OCI-LY3 (cell line): ENCODE results near the gene MRPL1.

Source experiments
- H2AFZ ChIP-seq: fragments of 200-600, 300-600 bp; shearing (Covaris generic); 2 replicates; pipeline ENCODE4 v1.6.0; 2014; ENCODE audit warnings: antibody characterized with exemption, low read depth, low read length
- H3K27ac ChIP-seq: fragments of 200-600, 300-600 bp; sonication (generic); 2 replicates; pipeline ENCODE4 v1.5.1; 2014; ENCODE audit warnings: mild to moderate bottlenecking, low read length, moderate library complexity, mixed read lengths
- H3K27me3 ChIP-seq: fragments of 200-600, 300-600 bp; sonication (generic); 2 replicates; pipeline ENCODE4 v1.6.1; 2014; ENCODE audit warnings: low read depth, low read length, mixed read lengths
- H3K36me3 ChIP-seq: fragments of 200-600, 300-600 bp; sonication (generic); replicated peaks from 2 replicates; pipeline ENCODE3; 2014; ENCODE audit warnings: low read depth, low read length, mixed read lengths
- H3K4me1 ChIP-seq: fragments of 300-600, 200-600 bp; sonication (generic); 2 replicates; pipeline ENCODE4 v1.6.1; 2014; ENCODE audit warnings: low read length, mixed read lengths
- H3K4me2 ChIP-seq: fragments of 200-600, 300-600 bp; sonication (generic); 2 replicates; pipeline ENCODE4 v1.6.1; 2014; ENCODE audit warnings: low read length, mixed read lengths
- H3K4me3 ChIP-seq: fragments of 300-600, 200-600 bp; sonication (generic); 2 replicates; pipeline ENCODE4 v1.5.1; 2014; ENCODE audit warnings: antibody characterized with exemption, mild to moderate bottlenecking, low read length, moderate library complexity
- H3K79me2 ChIP-seq: fragments of 300-600, 200-600 bp; shearing (Covaris generic); 2 replicates; pipeline ENCODE4 v1.6.1; 2014; ENCODE audit warnings: mild to moderate bottlenecking, low read length, mixed read lengths
- H3K9ac ChIP-seq: fragments of 300-600, 200-600 bp; shearing (Covaris generic); 2 replicates; pipeline ENCODE4 v1.6.0; 2014; ENCODE audit warnings: mild to moderate bottlenecking, low read length, moderate library complexity
- H3K9me3 ChIP-seq: fragments of 200-600, 300-600 bp; shearing (Covaris generic); 2 replicates; pipeline ENCODE4 v1.6.1; 2014; ENCODE audit warnings: low read length, mixed read lengths; ENCODE audit not compliant: insufficient read depth
- H4K20me1 ChIP-seq: fragments of 200-600, 300-600 bp; sonication (generic); 2 replicates; pipeline ENCODE4 v1.6.1; 2016; ENCODE audit warnings: low read length, mixed read lengths; ENCODE audit not compliant: insufficient read depth
- EZH2phosphoT487 ChIP-seq: fragments of 200-600 bp; shearing (Covaris generic); IDR thresholded peaks from 2 replicates; pipeline ENCODE4 v1.6.1; 2018; ENCODE audit warnings: antibody characterized with exemption, mixed run types, low read depth
- TF ChIP-seq, protein P1 (sequence below): fragments of 200-600, 300-600 bp; sonication (generic); IDR thresholded peaks from 2 replicates; pipeline ENCODE4 v1.5.1; 2014; ENCODE audit warnings: antibody characterized with exemption, low read length, low read depth

The MRPL1 gene

DNA sequence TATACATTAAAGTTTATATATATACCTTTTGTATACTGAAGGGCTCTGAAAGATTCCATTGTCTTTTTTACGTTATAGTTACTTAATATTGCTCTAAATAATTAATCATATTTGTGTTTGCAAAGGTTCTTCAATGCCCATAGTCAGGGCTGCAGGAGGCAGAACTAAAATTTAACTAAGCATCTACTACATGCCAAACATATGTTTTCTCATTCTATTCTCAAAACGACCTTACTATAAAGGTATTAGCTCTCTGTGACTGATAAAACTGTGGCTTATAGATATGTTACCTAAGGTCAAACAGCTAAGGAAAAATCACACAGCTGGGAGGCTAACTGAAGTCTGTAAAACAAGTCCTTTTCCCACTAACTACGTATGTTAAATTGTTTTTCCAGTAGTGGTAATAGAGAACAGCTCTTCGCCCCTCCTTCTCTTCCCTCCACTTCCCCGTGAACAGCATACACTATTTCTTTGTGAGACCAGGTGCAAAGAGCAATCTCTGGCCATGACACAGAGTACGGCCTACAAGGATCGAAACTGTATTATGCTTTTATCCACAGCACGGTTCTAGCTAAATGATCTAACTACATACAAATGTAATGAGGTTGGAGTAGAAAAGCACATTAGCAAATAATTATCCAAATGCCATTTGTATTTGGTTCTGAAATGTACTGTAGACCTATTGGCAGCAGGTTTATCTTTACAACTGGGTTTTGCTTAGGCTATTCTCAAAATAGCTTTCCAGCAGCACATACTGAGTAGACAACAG lies 45.1 kb upstream of the MRPL1 start:
- Histone ChIP-seq H4K20me1 (peaks cover 54% of the 10 kb centered on the region), H3K9me3 (no peaks in the 10 kb centered on the region), H3K4me1 (peaks cover 31% of the 10 kb centered on the region), H2AFZ (no peak overlapping the region), H3K9ac (peak overlapping the region; percentile 96), H3K4me2 (peak overlapping the region; percentile 79), H3K4me3 (peak overlapping the region; percentile 91), H3K27ac (peak overlapping the region; percentile 86), H3K79me2 (peaks cover 74% of the 10 kb centered on the region), H3K27me3 (no peaks in the 10 kb centered on the region), H3K36me3 (no peaks in the 10 kb centered on the region)
- TF ChIP-seq, protein P1, sequence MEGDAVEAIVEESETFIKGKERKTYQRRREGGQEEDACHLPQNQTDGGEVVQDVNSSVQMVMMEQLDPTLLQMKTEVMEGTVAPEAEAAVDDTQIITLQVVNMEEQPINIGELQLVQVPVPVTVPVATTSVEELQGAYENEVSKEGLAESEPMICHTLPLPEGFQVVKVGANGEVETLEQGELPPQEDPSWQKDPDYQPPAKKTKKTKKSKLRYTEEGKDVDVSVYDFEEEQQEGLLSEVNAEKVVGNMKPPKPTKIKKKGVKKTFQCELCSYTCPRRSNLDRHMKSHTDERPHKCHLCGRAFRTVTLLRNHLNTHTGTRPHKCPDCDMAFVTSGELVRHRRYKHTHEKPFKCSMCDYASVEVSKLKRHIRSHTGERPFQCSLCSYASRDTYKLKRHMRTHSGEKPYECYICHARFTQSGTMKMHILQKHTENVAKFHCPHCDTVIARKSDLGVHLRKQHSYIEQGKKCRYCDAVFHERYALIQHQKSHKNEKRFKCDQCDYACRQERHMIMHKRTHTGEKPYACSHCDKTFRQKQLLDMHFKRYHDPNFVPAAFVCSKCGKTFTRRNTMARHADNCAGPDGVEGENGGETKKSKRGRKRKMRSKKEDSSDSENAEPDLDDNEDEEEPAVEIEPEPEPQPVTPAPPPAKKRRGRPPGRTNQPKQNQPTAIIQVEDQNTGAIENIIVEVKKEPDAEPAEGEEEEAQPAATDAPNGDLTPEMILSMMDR: no peak
- no peak for TF ChIP-seq EZH2phosphoT487

DNA sequence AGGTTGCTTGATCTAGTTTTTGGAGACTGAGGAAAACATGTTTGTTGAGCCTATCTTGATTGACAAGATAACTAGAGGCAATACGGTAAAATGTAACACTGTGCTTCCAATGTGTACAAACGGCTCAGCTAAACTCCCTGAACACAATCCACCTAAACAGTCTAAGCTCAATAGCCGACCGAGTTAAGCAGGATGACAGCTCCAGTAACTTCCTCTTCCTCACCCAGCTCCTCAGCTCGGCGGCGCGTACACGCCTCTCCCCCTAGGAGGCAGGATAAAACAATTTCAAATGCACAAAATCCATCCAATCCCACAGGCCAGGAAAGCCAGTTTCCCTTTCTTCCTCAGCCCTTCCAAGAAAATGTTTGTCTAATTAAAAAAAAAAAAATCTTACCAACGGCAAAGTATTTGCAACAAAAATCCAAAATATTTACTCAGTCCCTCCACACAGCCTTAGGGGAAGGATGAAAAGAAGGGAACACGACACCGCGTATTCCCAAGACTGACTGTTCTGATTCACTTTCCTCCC lies 44.5 kb upstream of the MRPL1 start:
- H3K79me2 ChIP-seq: peaks cover 68% of the 10 kb centered on the region

DNA sequence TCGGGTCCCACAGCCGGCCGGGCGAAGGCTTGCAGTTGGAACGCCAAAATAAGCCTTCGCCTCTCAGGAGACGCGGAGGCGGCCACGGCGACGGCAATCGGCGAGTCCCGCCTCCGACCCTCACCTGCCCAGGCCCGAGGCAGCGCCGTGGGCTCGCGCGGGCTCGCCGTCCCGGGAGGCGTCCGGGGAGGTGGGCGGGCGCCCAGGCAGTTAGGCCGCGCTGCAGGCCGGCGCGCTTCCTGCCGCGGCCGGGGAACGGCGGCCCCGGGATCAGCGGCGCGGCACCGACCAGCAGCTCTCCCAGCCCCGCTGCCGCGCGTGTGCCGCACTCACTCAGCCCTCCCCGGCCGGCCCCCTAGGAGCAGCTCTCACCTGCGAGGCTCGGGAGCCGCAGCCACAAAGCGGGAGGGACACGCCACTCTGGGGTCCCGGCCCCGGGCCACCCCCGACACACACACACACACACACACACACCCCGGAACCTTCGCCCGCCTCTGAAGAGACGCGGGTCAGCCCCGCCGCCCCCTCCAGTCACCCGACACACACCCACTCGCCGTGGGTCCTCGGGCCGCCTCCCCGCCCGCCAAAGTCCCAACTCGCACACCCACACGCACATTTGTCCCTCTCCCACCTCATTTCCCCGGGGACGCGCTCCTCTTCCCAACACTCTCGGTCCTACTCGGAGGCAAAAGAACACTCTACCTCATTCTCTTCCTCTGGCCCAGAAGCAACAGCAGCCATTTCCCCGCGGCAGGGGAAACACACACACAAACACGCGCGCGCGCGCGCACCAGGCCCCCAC lies 43.8 kb upstream of the MRPL1 start, which contains the start of gene CNOT6L:
Gene CNOT6L (minus strand): TSS at position 767 of the 802 bp plus-strand sequence. CDS start 60 bp downstream, at position 707.
- Histone ChIP-seq H4K20me1 (peaks cover 42% of the 10 kb centered on the region), H3K27me3 (no peaks in the 10 kb centered on the region), H3K9ac (peak within 1 kb of the TSS; percentile 96), H3K27ac (peak within 1 kb of the TSS; percentile 86), H3K9me3 (no peaks in the 10 kb centered on the region), H2AFZ (peak within 1 kb of the TSS; percentile 37; the same call in 1 of the 2 replicates), H3K4me3 (peak within 1 kb of the TSS; percentile 91), H3K4me2 (peak within 1 kb of the TSS; percentile 79), H3K4me1 (peaks cover 25% of the 10 kb centered on the region), H3K36me3 (no peaks in the 10 kb centered on the region), H3K79me2 (peaks cover 61% of the 10 kb centered on the region)
- TF ChIP-seq EZH2phosphoT487: no peak
- TF ChIP-seq, protein P1: no peak

More for the DNA sequence above, 44.5 kb upstream of the MRPL1 start:
- Histone ChIP-seq H3K9ac (peak overlapping the region; percentile 96), H3K9me3 (no peaks in the 10 kb centered on the region), H3K27ac (peak overlapping the region; percentile 86), H4K20me1 (peaks cover 48% of the 10 kb centered on the region), H3K36me3 (no peaks in the 10 kb centered on the region), H3K4me3 (peak overlapping the region; percentile 91), H2AFZ (no peak overlapping the region), H3K4me2 (peak overlapping the region; percentile 79), H3K4me1 (peaks cover 31% of the 10 kb centered on the region), H3K27me3 (no peaks in the 10 kb centered on the region)
- TF ChIP-seq EZH2phosphoT487: no peak
- TF ChIP-seq, protein P1: peak; percentile 57

DNA sequence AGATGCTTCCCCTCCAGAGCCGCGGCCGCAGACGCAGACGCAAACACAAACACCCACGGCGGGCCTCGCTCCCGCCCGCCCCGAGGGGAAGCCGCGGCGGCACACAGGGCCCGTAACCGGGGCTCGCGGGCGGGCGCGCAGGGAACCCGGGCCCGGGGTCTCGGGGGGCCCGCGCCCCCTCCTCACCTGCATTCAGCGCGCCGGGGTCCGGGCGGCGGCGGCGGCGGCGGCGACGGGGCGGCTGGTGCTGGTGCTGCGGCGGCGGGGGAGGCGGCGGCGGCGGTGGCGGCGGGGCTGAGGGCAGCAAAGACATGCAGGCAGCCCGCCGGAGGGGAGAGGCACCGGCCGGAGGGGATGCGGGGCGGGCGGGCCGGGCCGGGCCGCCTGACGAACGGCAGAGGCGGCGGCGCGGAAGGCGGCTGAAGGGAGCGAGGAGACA lies 43.2 kb upstream of the MRPL1 start:
- no peaks in the 10 kb centered on the region for H3K36me3 ChIP-seq
- peaks cover 36% of the 10 kb centered on the region for H4K20me1 ChIP-seq
- peak overlapping the region; percentile 91 for H3K4me3 ChIP-seq
- H3K27me3 ChIP-seq: no peaks in the 10 kb centered on the region
- H2AFZ ChIP-seq: peak overlapping the region; percentile 37; the same call in 1 of the 2 replicates
- H3K9me3 ChIP-seq: no peaks in the 10 kb centered on the region
- H3K79me2 ChIP-seq: peaks cover 55% of the 10 kb centered on the region
- H3K9ac ChIP-seq: peak overlapping the region; percentile 96
- H3K27ac ChIP-seq: peak overlapping the region; percentile 86
- TF ChIP-seq EZH2phosphoT487: no peak
- TF ChIP-seq, protein P1: no peak
- peaks cover 25% of the 10 kb centered on the region for H3K4me1 ChIP-seq
- H3K4me2 ChIP-seq: peak overlapping the region; percentile 79
